ENCODE data around the gene PDCD2L.

The PDCD2L gene

GRCh38 chr19:34474233-34474989 lies 70.2 kb downstream of the PDCD2L start:
- no peak for DNase-seq

- no peak for DNase-seq
Observed at GRCh38 chr19:34475026-34475974, 71.1 kb downstream of the PDCD2L start.
